HEK293 (cell line): ENCODE results near the gene SNX5.
A peak's percentile ranks its signal among the peaks of the same experiment; 100 is the strongest.
"Not testable (repeated sequence)": the region's sequence is repeated elsewhere in the genome, so short reads cannot be mapped to it uniquely, and the experiment has no call there.

ENCODE experiments used
- CTCF ChIA-PET: fragments of 350-600 bp; formaldehyde crosslinking; extraction: SDS; loops from one replicate; lab custom pipeline; 2021; ENCODE audit warnings: antibody characterized with exemption; lab: Yijun Ruan, JAX
- POLR2A ChIA-PET: fragments of 300-600 bp; formaldehyde crosslinking; extraction: SDS; loops from one replicate; lab custom pipeline; 2020; ENCODE audit warnings: antibody characterized with exemption, inconsistent platforms; lab: Yijun Ruan, JAX
- H3K27ac ChIP-seq: fragments of 200-500 bp; sonication (Bioruptor generic); 2 replicates; pipeline ENCODE4 v1.5.1; 2014; ENCODE audit warnings: low read depth, low read length, control low read depth, inconsistent platforms; ENCODE audit errors: extremely low read depth
- H3K36me3 ChIP-seq, 2 experiments: fragments of 200-500 bp in 1 of 2; sonication (Bioruptor generic) in 1 of 2; 1 replicate in 1 of 2; 2 replicates in 1 of 2; pipeline ENCODE4 v1.5.1; 2014 to 2017; ENCODE audit warnings: inconsistent platforms in 2 of 2, low read length in 2 of 2; ENCODE audit not compliant: control insufficient read depth in 2 of 2, insufficient read depth in 1 of 2
- H3K4me1 ChIP-seq: fragments of 200-500 bp; sonication (Bioruptor generic); 2 replicates; pipeline ENCODE4 v1.5.1; 2014; ENCODE audit warnings: mild to moderate bottlenecking, low read length, inconsistent platforms; ENCODE audit not compliant: control insufficient read depth, insufficient read depth
- H3K4me3 ChIP-seq: 2 replicates; pipeline ENCODE4 v1.5.1; 2011; ENCODE audit warnings: low read depth, mild to moderate bottlenecking, control low read depth, low read length, moderate library complexity
- H3K9me3 ChIP-seq: fragments of 200-500 bp; sonication (Bioruptor generic); 2 replicates; pipeline ENCODE4 v1.5.1; 2014; ENCODE audit warnings: low read depth, low read length, inconsistent platforms; ENCODE audit not compliant: control insufficient read depth, insufficient read depth
- EGR2 ChIP-seq: fragments of 450-650 bp; formaldehyde crosslinking; IDR thresholded peaks from 2 replicates; pipeline ENCODE4 v1.5.1; 2016; ENCODE audit warnings: low read depth, missing biosample characterization, missing genetic modification characterization
- OSR2 ChIP-seq: fragments of 450-650 bp; formaldehyde crosslinking; IDR thresholded peaks from 2 replicates; pipeline ENCODE4 v1.5.1; 2016; ENCODE audit warnings: missing biosample characterization, missing genetic modification characterization
- PRDM1 ChIP-seq: fragments of 450-650 bp; formaldehyde crosslinking; IDR thresholded peaks from 2 replicates; pipeline ENCODE4; 2016; ENCODE audit warnings: missing biosample characterization, missing genetic modification characterization
- ZBTB17 ChIP-seq: fragments of 450-650 bp; formaldehyde crosslinking; IDR thresholded peaks from 2 replicates; pipeline ENCODE4 v1.5.1; 2016; ENCODE audit warnings: missing biosample characterization, missing genetic modification characterization
- ZFP69B ChIP-seq: fragments of 450-650 bp; formaldehyde crosslinking; IDR thresholded peaks from 2 replicates; pipeline ENCODE4 v1.5.1; 2016; ENCODE audit warnings: missing biosample characterization, missing genetic modification characterization
- ZNF157 ChIP-seq: fragments of 450-650 bp; formaldehyde crosslinking; IDR thresholded peaks from 2 replicates; pipeline ENCODE4 v1.5.1; 2016; ENCODE audit warnings: missing biosample characterization, missing genetic modification characterization
- ZNF23 ChIP-seq: fragments of 450-650 bp; formaldehyde crosslinking; IDR thresholded peaks from 2 replicates; pipeline ENCODE4 v1.5.1; 2016; ENCODE audit warnings: missing biosample characterization, missing genetic modification characterization, borderline replicate concordance
- ZNF354C ChIP-seq: fragments of 450-650 bp; formaldehyde crosslinking; IDR thresholded peaks from 2 replicates; pipeline ENCODE4 v1.5.1; 2016; ENCODE audit warnings: missing biosample characterization, missing genetic modification characterization, low read depth, borderline replicate concordance
- ZNF521 ChIP-seq: fragments of 450-650 bp; formaldehyde crosslinking; IDR thresholded peaks from 2 replicates; pipeline ENCODE4 v1.5.1; 2017; ENCODE audit warnings: missing biosample characterization, mild to moderate bottlenecking, missing genetic modification characterization
- ZNF549 ChIP-seq: fragments of 450-650 bp; IDR thresholded peaks from 2 replicates; pipeline ENCODE4 v1.5.1; 2018; ENCODE audit warnings: missing biosample characterization, missing genetic modification characterization, mild to moderate bottlenecking, inconsistent platforms, moderate library complexity
- ZNF664 ChIP-seq: fragments of 450-650 bp; formaldehyde crosslinking; IDR thresholded peaks from 2 replicates; pipeline ENCODE4 v1.5.1; 2016; ENCODE audit warnings: missing biosample characterization, missing genetic modification characterization
- TF ChIP-seq, protein P1 (sequence below): fragments of 450-650 bp; formaldehyde crosslinking; IDR thresholded peaks from 2 replicates; pipeline ENCODE4 v1.5.1; 2016; ENCODE audit warnings: missing biosample characterization, missing genetic modification characterization
- TF ChIP-seq, protein P2 (sequence below): fragments of 450-650 bp; formaldehyde crosslinking; IDR thresholded peaks from 2 replicates; pipeline ENCODE4 v1.5.1; 2017; ENCODE audit warnings: missing biosample characterization, missing genetic modification characterization
- TF ChIP-seq, protein P3 (sequence below): fragments of 450-650 bp; formaldehyde crosslinking; IDR thresholded peaks from 2 replicates; pipeline ENCODE4 v1.5.1; 2016; ENCODE audit warnings: missing biosample characterization, missing genetic modification characterization

SNX5 gene

DNA sequence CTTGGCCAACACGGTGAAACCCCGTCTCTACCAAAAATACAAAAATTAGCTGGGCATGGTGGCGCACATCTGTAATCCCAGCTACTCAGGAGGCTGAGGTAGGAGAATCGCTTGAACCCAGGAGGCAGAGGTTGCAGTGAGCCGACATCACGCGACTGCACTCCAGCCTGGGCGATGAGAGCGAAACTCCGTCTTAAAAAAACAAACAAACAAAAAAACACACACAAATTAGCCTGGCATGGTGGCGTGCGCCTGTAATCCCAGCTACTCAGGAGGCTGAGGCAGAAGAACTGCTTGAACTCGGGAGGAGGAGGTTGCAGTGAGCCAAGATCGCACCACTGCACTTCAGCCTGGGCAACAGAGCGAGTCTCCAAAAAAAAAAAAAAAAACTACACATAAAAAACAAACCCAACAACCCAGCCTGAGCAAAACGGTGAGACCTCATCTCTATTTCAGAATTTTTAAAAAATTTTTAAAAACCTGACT, 8.2 kb downstream of the SNX5 start:
- H3K4me1 ChIP-seq, result peaks cover 20% of the 10 kb centered on the region

DNA sequence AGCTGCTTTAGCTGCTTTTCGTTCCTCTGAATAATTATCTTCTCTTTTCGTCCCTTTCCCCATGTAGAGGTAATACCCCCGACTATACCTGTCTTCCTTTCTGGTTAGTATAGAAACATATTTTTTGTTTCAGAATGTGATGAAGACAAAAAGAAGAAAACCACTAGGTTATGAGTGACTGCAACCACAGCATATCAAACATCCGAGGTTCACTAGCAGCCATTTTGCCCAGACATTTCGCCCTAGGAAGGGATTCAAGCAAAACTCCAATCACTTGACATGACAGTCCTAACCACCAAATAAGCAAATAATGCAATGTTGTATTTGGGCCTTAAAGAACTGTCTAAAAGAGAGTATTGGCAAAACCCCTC, 9.4 kb downstream of the SNX5 start:
- Histone ChIP-seq H3K36me3 (peaks cover 11 to 77% of the 10 kb centered on the region in 2 experiments; a peak in 2 of 3 replicates), H3K27ac (0 out of 2 replicates have a peak overlapping the region, but pooled peaks have one; percentile 34), H3K4me1 (peaks cover 20% of the 10 kb centered on the region), H3K9me3 (no peaks in the 10 kb centered on the region), H3K4me3 (no peak overlapping the region)
- ChIA-PET POLR2A (interaction anchor here (1.7 kb wide), 1 partner anchor 10 kb away, joined by 14 read pairs; the partner anchor contains the start of genes MGME1 and SNX5), CTCF (interaction anchor here (0.5 to 1.2 kb wide), 5 partner anchors 20 to 1363 kb away, joined by 3 to 6 read pairs (median 3); no protein-coding TSS in a partner anchor)
- TF ChIP-seq ZNF157 (tag by site-specific recombination) (no peak), EGR2 (tag by site-specific recombination) (no peak), ZNF23 (tag by site-specific recombination) (no peak), ZNF354C (no peak), OSR2 (tag by site-specific recombination) (no peak), PRDM1 (tag by site-specific recombination) (no peak)
- TF ChIP-seq, protein P1, sequence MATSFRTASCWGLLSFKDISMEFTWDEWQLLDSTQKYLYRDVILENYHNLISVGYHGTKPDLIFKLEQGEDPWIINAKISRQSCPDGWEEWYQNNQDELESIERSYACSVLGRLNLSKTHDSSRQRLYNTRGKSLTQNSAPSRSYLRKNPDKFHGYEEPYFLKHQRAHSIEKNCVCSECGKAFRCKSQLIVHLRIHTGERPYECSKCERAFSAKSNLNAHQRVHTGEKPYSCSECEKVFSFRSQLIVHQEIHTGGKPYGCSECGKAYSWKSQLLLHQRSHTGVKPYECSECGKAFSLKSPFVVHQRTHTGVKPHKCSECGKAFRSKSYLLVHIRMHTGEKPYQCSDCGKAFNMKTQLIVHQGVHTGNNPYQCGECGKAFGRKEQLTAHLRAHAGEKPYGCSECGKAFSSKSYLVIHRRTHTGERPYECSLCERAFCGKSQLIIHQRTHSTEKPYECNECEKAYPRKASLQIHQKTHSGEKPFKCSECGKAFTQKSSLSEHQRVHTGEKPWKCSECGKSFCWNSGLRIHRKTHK (tag by site-specific recombination), result no peak
- TF ChIP-seq, all 188 proteins: peak for 0

More for the DNA sequence above, 8.2 kb downstream of the SNX5 start:
- H3K9me3 ChIP-seq, H3K27ac ChIP-seq, CTCF ChIA-PET, H3K4me3 ChIP-seq: not testable (repeated sequence)
- POLR2A ChIA-PET, result interaction anchor here (0.8 to 1.1 kb wide), 2 partner anchors 16 to 37 kb away, joined by 3 to 5 read pairs; no protein-coding TSS in a partner anchor
- 0 out of 2 replicates have a peak, but pooled peaks have one; percentile 24 for TF ChIP-seq ZBTB17 (tag by site-specific recombination)
- H3K36me3 ChIP-seq, result peaks cover 7 to 77% of the 10 kb centered on the region in 2 experiments; a peak in 2 of 3 replicates

DNA sequence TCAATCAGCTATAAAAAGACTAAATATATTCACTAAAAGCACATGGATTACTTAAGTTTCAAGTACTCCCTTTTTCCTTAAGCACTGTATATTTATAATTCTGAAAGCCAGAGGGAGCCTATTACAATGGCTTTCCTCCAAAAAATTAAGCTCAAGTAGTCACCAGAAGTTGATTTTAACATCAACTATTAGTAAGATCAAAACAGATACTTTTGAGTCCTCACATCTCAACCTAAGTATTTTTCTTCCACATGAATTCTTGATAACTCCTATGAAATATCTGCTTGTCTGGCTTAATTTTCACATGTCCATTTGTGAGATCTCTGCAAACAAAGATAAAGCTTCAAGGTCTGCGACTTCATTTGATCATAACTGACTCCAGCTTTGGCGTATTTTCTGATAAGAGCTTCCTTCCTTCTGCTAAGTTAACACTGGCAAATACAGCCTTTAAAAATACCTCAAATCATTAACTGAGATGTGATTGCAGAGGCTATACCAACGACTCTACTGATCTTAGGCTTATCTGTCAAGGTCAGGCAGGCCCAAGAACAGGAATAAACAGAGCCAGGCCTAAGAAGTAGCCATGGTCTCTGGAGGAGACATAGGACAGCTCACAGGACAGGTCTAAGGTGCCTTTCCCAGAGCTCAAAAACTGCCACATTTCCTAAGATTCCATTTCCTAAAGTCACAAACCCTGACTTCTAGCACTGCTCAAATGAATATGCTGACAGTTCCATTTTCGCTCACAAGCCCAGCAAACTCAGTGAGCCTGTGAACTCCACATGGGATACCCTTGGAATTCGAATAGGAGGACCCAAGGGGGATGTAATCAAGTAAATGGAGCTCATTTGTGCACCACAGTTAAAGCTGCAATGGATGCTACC, 10.0 kb downstream of the SNX5 start:
- peaks cover 16% of the 10 kb centered on the region for H3K4me1 ChIP-seq
- TF ChIP-seq ZNF549 (tag by site-specific recombination), result no peak
- TF ChIP-seq ZNF521, result no peak
- TF ChIP-seq, protein P2, sequence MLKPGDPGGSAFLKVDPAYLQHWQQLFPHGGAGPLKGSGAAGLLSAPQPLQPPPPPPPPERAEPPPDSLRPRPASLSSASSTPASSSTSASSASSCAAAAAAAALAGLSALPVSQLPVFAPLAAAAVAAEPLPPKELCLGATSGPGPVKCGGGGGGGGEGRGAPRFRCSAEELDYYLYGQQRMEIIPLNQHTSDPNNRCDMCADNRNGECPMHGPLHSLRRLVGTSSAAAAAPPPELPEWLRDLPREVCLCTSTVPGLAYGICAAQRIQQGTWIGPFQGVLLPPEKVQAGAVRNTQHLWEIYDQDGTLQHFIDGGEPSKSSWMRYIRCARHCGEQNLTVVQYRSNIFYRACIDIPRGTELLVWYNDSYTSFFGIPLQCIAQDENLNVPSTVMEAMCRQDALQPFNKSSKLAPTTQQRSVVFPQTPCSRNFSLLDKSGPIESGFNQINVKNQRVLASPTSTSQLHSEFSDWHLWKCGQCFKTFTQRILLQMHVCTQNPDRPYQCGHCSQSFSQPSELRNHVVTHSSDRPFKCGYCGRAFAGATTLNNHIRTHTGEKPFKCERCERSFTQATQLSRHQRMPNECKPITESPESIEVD (tag by site-specific recombination), result peak; percentile 78
- TF ChIP-seq ZFP69B (tag by site-specific recombination), result no peak
- TF ChIP-seq, protein P3, sequence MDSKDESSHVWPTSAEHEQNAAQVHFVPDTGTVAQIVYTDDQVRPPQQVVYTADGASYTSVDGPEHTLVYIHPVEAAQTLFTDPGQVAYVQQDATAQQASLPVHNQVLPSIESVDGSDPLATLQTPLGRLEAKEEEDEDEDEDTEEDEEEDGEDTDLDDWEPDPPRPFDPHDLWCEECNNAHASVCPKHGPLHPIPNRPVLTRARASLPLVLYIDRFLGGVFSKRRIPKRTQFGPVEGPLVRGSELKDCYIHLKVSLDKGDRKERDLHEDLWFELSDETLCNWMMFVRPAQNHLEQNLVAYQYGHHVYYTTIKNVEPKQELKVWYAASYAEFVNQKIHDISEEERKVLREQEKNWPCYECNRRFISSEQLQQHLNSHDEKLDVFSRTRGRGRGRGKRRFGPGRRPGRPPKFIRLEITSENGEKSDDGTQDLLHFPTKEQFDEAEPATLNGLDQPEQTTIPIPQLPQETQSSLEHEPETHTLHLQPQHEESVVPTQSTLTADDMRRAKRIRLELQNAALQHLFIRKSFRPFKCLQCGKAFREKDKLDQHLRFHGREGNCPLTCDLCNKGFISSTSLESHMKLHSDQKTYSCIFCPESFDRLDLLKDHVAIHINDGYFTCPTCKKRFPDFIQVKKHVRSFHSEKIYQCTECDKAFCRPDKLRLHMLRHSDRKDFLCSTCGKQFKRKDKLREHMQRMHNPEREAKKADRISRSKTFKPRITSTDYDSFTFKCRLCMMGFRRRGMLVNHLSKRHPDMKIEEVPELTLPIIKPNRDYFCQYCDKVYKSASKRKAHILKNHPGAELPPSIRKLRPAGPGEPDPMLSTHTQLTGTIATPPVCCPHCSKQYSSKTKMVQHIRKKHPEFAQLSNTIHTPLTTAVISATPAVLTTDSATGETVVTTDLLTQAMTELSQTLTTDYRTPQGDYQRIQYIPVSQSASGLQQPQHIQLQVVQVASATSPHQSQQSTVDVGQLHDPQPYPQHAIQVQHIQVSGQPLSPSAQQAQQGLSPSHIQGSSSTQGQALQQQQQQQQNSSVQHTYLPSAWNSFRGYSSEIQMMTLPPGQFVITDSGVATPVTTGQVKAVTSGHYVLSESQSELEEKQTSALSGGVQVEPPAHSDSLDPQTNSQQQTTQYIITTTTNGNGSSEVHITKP, result 0 out of 2 replicates have a peak, but pooled peaks have one; percentile 12
- TF ChIP-seq ZNF664 (tag by site-specific recombination), result 0 out of 2 replicates have a peak, but pooled peaks have one; percentile 16
- ChIA-PET CTCF (interaction anchor here (0.5 to 1.2 kb wide), 6 partner anchors 8 to 1364 kb away, joined by 3 to 4 read pairs (median 3); no protein-coding TSS in a partner anchor), POLR2A (interaction anchor here (1.4 to 1.7 kb wide), 2 partner anchors 8 to 11 kb away, joined by 4 to 14 read pairs; partner anchors contain the start of genes MGME1 and SNX5)
- H3K36me3 ChIP-seq, result peaks cover 11 to 77% of the 10 kb centered on the region in 2 experiments; a peak in 2 of 3 replicates
- H3K27ac ChIP-seq, result peak overlapping the region; percentile 34
- H3K9me3 ChIP-seq, result no peaks in the 10 kb centered on the region
- no peak overlapping the region for H3K4me3 ChIP-seq
